ENCODE measurements around the gene CTDSPL.

The CTDSPL gene

DNA sequence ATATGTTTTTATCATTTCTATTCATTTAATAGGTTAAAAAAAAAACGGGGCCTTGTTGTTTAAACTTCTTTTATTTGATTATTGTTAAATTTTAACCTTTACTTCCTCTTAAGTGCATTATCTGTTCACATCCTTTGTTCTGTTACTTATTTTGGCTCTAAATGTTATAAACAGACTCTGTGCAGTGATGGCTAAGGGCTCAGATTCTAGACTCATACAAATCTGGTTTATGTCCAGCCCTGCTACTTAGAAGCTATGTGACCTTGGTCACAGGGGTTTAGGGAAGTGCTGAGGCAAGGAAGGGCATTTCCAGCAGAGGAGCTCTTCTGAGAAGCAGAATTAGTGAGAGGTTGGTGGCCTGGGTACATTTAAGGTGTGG, 73.6 kb downstream of the CTDSPL start:
- Histone ChIP-seq H3K36me3 (ENCODE audit: control insufficient read depth in 1 of 2, insufficient read depth in 2 of 2, low read length in 2 of 2) (no peaks in the 10 kb centered on the region), H3K9me3 (ENCODE audit: control insufficient read depth in 1 of 2, low read length in 2 of 2) (no peaks in the 10 kb centered on the region), H3K27ac (ENCODE audit: low read length) (peak overlapping the region; percentile 0), H3K4me3 (ENCODE audit: low read depth in 1 of 2, low read length in 2 of 2) (no peak overlapping the region), H3K27me3 (ENCODE audit: low read depth, low read length) (no peaks in the 10 kb centered on the region), H3K4me1 (ENCODE audit: control insufficient read depth in 1 of 2, insufficient read depth in 2 of 2, low read length in 2 of 2) (peaks cover 10 to 29% of the 10 kb centered on the region in 2 donors)

DNA sequence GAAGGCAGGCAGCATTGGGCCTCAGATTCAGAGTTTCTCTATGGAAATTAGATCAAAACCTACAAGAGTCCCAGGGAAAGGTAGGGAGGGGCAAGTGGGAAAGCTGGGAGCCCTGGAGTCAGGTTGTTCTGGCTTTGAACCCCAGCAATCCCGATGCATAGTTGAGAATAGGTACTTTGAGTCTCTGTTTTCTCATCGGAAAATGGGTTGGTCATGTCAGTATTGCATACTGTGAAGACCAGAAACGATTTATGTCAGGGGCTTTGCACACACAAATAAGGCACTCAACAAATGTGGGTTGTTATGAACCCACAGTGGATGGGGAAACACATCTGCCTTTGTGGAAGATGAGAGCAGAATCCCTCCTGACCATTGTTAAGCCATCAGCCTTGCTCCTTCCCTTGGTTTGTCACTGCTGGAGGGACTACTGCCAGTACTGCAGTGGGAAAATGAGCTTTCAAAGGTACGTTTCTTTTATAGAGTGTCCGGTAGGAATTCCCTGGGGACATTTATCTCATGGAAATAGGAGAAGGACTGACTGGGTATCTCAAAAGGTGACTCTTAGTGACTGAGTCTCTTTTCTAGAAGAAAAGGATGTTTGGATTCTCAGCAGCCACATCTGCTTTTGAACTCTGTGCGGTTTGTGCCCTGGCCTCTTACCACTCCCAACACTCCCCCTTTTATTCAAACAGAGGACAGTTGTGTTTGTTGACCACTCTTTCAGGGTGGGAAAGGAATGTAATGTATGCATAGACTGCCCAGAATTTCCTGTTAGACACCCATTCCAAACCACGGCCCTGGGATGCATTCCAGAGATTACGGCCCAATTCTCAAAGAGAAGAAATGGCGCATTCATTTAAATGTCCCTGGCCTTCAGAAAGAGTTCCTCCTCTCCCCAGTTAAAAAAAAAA, 74.3 kb downstream of the CTDSPL start:
- peaks cover 10 to 36% of the 10 kb centered on the region in 2 donors for H3K4me1 ChIP-seq (ENCODE audit: control insufficient read depth in 1 of 2, insufficient read depth in 2 of 2, low read length in 2 of 2)
- H3K27me3 ChIP-seq (ENCODE audit: low read depth, low read length), result no peaks in the 10 kb centered on the region
- H3K9me3 ChIP-seq (ENCODE audit: control insufficient read depth in 1 of 2, low read length in 2 of 2), result no peaks in the 10 kb centered on the region
- H3K4me3 ChIP-seq (ENCODE audit: low read depth in 1 of 2, low read length in 2 of 2), result no peak overlapping the region
- H3K27ac ChIP-seq (ENCODE audit: low read length), result peak overlapping the region; percentile 0
- H3K36me3 ChIP-seq (ENCODE audit: control insufficient read depth in 1 of 2, insufficient read depth in 2 of 2, low read length in 2 of 2), result no peaks in the 10 kb centered on the region

DNA sequence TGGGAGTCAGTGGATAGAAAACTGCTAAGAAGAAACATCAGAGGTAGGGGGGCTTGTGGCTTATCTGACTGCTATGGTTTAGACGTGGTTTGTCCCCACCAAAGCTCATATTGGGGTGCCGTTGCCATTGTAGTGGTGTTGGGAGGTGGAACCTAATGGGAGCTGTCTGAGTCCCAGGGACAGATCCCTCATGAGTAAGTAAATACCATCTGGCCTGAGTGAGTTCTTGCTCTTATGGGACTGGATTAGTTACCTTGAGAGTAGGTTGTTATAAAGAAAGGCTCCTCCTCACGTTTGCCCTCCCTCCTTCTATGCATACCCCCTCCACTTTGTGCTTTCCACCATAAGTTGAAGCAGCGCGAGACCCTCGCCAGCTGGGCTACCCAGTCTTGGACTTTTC, 75.5 kb downstream of the CTDSPL start:
- Histone ChIP-seq H3K4me3 (ENCODE audit: low read depth in 1 of 2, low read length in 2 of 2) (no peak overlapping the region), H3K27me3 (ENCODE audit: low read depth, low read length) (no peaks in the 10 kb centered on the region), H3K36me3 (ENCODE audit: control insufficient read depth in 1 of 2, insufficient read depth in 2 of 2, low read length in 2 of 2) (no peaks in the 10 kb centered on the region), H3K27ac (ENCODE audit: low read length) (no peak overlapping the region), H3K4me1 (ENCODE audit: control insufficient read depth in 1 of 2, insufficient read depth in 2 of 2, low read length in 2 of 2) (peaks cover 14 to 40% of the 10 kb centered on the region in 2 donors), H3K9me3 (ENCODE audit: control insufficient read depth in 1 of 2, low read length in 2 of 2) (no peaks in the 10 kb centered on the region)

DNA sequence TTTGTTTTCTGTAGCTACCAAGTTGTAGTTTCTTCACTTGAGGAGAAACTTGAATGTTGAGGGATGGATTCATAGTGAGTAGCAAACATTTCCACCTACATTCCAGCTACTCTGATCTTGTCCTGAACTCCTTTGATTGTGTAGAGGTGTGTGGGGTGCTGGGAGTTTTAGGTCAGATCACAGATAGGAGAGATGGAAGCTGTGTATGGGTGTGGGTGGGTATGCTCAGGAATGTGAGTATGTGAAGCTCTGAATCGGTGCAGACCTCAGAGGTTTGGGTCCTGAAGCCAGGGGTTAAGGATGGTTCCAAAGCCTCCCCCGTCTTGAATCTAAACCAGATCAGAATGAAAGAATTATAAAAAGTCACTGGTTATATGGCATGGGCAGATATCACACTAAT, 76.3 kb downstream of the CTDSPL start:
- Histone ChIP-seq H3K36me3 (ENCODE audit: control insufficient read depth in 1 of 2, insufficient read depth in 2 of 2, low read length in 2 of 2) (no peaks in the 10 kb centered on the region), H3K4me1 (ENCODE audit: control insufficient read depth in 1 of 2, insufficient read depth in 2 of 2, low read length in 2 of 2) (peaks cover 19 to 47% of the 10 kb centered on the region in 2 donors), H3K4me3 (ENCODE audit: low read depth in 1 of 2, low read length in 2 of 2) (no peak overlapping the region), H3K9me3 (ENCODE audit: control insufficient read depth in 1 of 2, low read length in 2 of 2) (no peaks in the 10 kb centered on the region), H3K27me3 (ENCODE audit: low read depth, low read length) (no peaks in the 10 kb centered on the region), H3K27ac (ENCODE audit: low read length) (no peak overlapping the region)

DNA sequence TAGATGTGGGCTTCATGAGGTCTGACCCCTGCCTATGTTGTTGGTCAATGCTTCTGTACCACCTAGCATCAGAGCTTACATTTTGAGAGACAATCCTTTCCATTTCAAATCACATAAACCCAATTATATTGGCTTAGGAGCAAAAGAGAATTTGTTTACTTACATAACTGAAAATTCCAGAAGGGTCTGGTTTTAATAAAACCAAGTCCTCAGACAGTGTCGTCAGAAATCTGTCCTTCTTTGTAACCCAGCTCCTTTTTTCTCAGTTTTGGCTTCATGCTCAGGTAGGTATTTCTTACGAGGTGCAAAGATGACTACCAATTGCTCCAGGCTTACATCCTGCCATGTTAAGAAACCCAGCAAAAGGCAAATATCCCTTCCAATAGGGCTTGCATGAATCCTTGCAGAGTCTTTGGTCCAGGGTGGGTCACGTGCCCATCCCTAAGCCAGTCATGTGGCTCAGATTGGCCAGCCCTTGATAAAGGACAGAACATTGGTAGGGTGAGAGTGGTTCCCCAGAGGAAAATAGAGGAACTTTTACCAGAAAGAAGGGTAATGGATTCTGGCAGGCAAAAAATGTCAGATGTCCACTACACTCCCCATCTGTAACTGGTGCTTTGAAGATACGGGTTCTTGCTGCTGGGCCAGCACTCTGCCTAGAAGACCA, 78.7 kb downstream of the CTDSPL start:
- H3K9me3 ChIP-seq (ENCODE audit: control insufficient read depth in 1 of 2, low read length in 2 of 2), result no peaks in the 10 kb centered on the region
- no peaks in the 10 kb centered on the region for H3K36me3 ChIP-seq (ENCODE audit: control insufficient read depth in 1 of 2, insufficient read depth in 2 of 2, low read length in 2 of 2)
- peaks cover 28 to 59% of the 10 kb centered on the region in 2 donors for H3K4me1 ChIP-seq (ENCODE audit: control insufficient read depth in 1 of 2, insufficient read depth in 2 of 2, low read length in 2 of 2)
- H3K4me3 ChIP-seq (ENCODE audit: low read depth in 1 of 2, low read length in 2 of 2), result no peak overlapping the region
- no peaks in the 10 kb centered on the region for H3K27me3 ChIP-seq (ENCODE audit: low read depth, low read length)
- H3K27ac ChIP-seq (ENCODE audit: low read length), result no peak overlapping the region

DNA sequence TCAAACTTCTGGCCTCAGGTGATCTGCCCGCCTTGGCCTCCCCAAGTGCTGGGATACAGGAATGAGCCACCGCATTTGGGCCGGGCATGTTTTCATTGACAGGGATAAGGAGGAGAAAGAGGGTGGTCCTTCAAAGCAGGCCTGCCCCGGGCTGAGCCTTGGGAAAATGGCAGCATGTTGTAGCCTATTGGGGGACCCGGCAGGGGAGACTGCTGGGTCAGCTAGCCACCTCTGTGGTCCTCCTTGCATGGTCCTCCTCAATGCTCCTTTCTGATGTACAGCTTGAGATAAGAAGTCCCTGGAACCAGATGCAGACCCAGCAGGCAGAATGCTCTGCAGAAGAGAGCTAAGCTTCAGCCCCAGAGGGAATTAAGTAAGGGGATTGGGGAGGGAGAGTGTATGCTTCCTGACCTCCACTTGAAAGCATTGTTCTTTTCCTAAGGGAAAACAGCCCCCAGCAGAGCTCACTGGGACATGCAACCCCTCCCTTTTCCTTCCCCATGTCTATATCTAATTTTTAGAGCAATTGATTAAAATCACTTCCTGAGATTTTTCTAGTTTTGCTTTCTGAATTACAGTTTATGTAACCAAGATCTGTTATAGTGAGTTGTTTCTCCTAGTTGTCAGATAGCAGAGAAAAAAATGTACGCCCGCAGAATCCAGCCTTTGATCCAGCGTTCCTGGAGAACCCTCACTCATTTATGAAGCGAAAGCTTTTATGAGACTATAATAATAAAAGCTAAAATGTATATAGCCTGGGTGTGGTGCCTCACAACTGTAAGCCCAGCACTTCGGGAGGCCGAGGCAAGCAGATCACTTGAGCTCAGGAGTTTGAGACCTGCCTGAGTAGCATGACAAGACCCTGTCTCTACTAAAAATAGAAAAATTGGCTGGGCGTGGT, 80.2 kb downstream of the CTDSPL start:
- no peaks in the 10 kb centered on the region for H3K27me3 ChIP-seq (ENCODE audit: low read depth, low read length)
- H3K36me3 ChIP-seq (ENCODE audit: control insufficient read depth in 1 of 2, insufficient read depth in 2 of 2, low read length in 2 of 2), result no peaks in the 10 kb centered on the region
- peak overlapping the region in 1 of 2 donors; percentile 4 for H3K4me3 ChIP-seq (ENCODE audit: low read depth in 1 of 2, low read length in 2 of 2)
- H3K4me1 ChIP-seq (ENCODE audit: control insufficient read depth in 1 of 2, insufficient read depth in 2 of 2, low read length in 2 of 2), result peaks cover 26 to 64% of the 10 kb centered on the region in 2 donors
- no peak overlapping the region for H3K27ac ChIP-seq (ENCODE audit: low read length)
- no peaks in the 10 kb centered on the region for H3K9me3 ChIP-seq (ENCODE audit: control insufficient read depth in 1 of 2, low read length in 2 of 2)

DNA sequence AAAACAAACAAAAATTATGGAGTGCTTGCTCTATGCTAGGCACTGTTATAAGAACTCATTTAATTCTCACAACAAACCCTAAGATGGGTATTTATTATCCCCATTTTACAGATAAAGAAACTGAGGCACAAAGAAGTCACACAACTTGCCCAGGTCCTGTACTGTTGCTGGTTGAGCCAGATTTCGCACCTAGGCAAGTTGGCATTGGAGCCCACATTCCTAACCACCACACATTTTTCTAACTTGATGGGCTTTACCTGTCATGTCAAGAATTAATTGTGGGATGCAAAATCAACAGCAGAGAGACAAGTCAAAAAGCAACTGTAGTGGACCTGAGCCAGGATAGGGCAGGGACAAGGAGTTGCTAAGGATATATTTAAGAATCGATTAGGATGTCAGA, 81.0 kb downstream of the CTDSPL start:
- no peak overlapping the region for H3K27ac ChIP-seq (ENCODE audit: low read length)

DNA sequence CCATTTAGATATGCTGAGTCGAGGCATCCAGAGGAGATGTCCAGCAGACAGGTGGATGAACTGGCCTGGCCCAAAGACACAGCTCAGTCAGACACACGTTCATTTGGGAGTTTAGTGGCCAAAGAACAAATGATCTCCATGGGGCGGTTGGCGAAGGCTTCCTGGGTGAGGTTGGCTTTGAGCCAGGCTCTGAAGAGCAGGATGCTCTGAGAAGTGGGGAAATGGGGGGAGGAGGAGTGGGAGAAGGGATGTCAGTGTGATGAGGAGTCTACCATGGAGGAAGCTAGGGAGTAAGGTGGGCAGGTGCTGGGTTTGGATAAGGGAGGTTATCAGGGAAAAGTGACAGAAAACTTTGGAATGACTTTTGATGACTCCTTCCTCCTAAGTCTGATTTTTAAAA, 81.4 kb downstream of the CTDSPL start:
- no peaks in the 10 kb centered on the region for H3K9me3 ChIP-seq (ENCODE audit: control insufficient read depth in 1 of 2, low read length in 2 of 2)
- H3K36me3 ChIP-seq (ENCODE audit: control insufficient read depth in 1 of 2, insufficient read depth in 2 of 2, low read length in 2 of 2), result no peaks in the 10 kb centered on the region
- H3K27ac ChIP-seq (ENCODE audit: low read length), result peak overlapping the region; percentile 10
- H3K4me1 ChIP-seq (ENCODE audit: control insufficient read depth in 1 of 2, insufficient read depth in 2 of 2, low read length in 2 of 2), result peaks cover 26 to 66% of the 10 kb centered on the region in 2 donors
- no peak overlapping the region for H3K4me3 ChIP-seq (ENCODE audit: low read depth in 1 of 2, low read length in 2 of 2)
- H3K27me3 ChIP-seq (ENCODE audit: low read depth, low read length), result no peaks in the 10 kb centered on the region

More for the DNA sequence above, 81.0 kb downstream of the CTDSPL start:
- Histone ChIP-seq H3K4me3 (ENCODE audit: low read depth in 1 of 2, low read length in 2 of 2) (no peak overlapping the region), H3K27me3 (ENCODE audit: low read depth, low read length) (no peaks in the 10 kb centered on the region), H3K9me3 (ENCODE audit: control insufficient read depth in 1 of 2, low read length in 2 of 2) (no peaks in the 10 kb centered on the region), H3K36me3 (ENCODE audit: control insufficient read depth in 1 of 2, insufficient read depth in 2 of 2, low read length in 2 of 2) (no peaks in the 10 kb centered on the region), H3K4me1 (ENCODE audit: control insufficient read depth in 1 of 2, insufficient read depth in 2 of 2, low read length in 2 of 2) (peaks cover 26 to 66% of the 10 kb centered on the region in 2 donors)

DNA sequence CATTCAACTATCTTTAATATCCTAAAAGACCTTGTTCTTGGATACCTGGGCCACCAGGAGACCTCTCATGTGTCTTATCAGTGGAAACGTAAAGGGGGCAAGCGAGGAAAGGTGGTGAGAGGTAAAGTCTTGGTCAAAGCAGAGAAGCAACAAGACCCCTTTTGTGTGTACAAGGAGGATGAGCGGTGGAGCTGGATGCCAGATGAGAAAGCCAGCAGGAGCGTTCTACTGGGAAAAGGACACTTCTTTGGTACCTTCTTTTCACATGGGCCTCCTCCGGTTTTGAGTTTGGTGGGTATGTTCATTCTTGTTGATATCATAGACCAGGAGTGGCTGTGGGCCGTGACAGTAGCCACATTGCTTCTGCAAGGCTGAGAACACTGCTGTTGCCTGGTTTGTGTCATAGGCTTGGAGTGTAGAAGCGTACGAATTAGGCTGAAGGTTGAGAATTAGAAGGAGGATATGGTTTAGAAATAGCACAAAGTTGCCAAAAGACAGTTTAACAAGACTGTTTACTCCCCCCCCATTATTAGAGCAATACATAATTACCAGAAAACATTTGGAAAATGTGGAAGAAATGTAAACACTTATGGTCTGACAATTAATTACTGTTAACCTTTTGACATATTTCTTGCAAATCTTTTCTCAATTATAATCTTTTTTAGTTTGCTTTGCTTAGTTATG, 82.1 kb downstream of the CTDSPL start:
- H3K9me3 ChIP-seq (ENCODE audit: control insufficient read depth in 1 of 2, low read length in 2 of 2), result no peaks in the 10 kb centered on the region
- H3K4me3 ChIP-seq (ENCODE audit: low read depth in 1 of 2, low read length in 2 of 2), result peak overlapping the region in 1 of 2 donors; percentile 2
- H3K27me3 ChIP-seq (ENCODE audit: low read depth, low read length), result no peaks in the 10 kb centered on the region
- peak overlapping the region; percentile 10 for H3K27ac ChIP-seq (ENCODE audit: low read length)
- no peaks in the 10 kb centered on the region for H3K36me3 ChIP-seq (ENCODE audit: control insufficient read depth in 1 of 2, insufficient read depth in 2 of 2, low read length in 2 of 2)
- H3K4me1 ChIP-seq (ENCODE audit: control insufficient read depth in 1 of 2, insufficient read depth in 2 of 2, low read length in 2 of 2), result peaks cover 26 to 66% of the 10 kb centered on the region in 2 donors

DNA sequence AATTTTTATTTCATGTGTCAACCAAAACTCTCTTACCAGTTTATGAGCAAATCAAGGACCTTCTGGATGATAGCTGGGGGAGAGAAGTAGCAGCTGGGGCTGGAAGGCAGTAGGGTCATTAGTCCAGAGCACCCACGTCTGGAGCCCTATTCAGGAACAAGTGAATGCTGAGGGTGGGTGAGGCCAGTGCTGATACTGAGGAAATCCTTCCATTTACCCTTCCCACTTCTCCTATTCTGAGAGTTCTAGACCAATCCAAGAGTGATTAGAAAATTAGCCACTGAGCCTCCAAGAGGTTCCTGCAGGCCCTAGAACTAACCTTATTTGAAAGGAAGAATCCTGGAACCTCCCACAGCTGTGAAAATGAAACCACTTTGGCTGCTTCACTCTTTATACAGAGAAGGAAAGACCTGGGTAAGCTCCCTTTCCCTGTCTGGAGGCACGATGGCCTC, 82.7 kb downstream of the CTDSPL start:
- H3K36me3 ChIP-seq (ENCODE audit: control insufficient read depth in 1 of 2, insufficient read depth in 2 of 2, low read length in 2 of 2), result no peaks in the 10 kb centered on the region
- peaks cover 26 to 66% of the 10 kb centered on the region in 2 donors for H3K4me1 ChIP-seq (ENCODE audit: control insufficient read depth in 1 of 2, insufficient read depth in 2 of 2, low read length in 2 of 2)
- H3K27ac ChIP-seq (ENCODE audit: low read length), result peak overlapping the region; percentile 57
- no peaks in the 10 kb centered on the region for H3K9me3 ChIP-seq (ENCODE audit: control insufficient read depth in 1 of 2, low read length in 2 of 2)
- H3K4me3 ChIP-seq (ENCODE audit: low read depth in 1 of 2, low read length in 2 of 2), result peak overlapping the region in 1 of 2 donors; percentile 12
- no peaks in the 10 kb centered on the region for H3K27me3 ChIP-seq (ENCODE audit: low read depth, low read length)
